HCEC 1CT (cell line): ENCODE measurements around the gene SLC22A15.
"Not testable (repeated sequence)": the region's sequence is repeated elsewhere in the genome, so short reads cannot be mapped to it uniquely, and the experiment has no call there.

ENCODE experiments used
- DNase-seq: peaks from one replicate; pipeline ENCODE4 v3.0.0-alpha.2; 2017

The SLC22A15 gene

GRCh38 chr1:116044071-116044470 is 67.8 kb downstream of the SLC22A15 start:
- DNase-seq, result no peak

- not testable (repeated sequence) for DNase-seq
Observed at GRCh38 chr1:116046933-116047332, 70.6 kb downstream of the SLC22A15 start.

- not testable (repeated sequence) for DNase-seq
Observed at GRCh38 chr1:116051896-116052295, 75.6 kb downstream of the SLC22A15 start.

GRCh38 chr1:116062201-116062600 is 85.9 kb downstream of the SLC22A15 start:
- DNase-seq, result no peak

- DNase-seq, result peak; percentile 67
Observed at GRCh38 chr1:116064616-116065015, 88.3 kb downstream of the SLC22A15 start.

- DNase-seq, result peak; percentile 87
Observed at GRCh38 chr1:116066868-116067565, 90.7 kb downstream of the SLC22A15 start.

- peak; percentile 95 for DNase-seq
Observed at GRCh38 chr1:116067566-116067890, 91.2 kb downstream of the SLC22A15 start.

GRCh38 chr1:116075575-116075974 is 99.3 kb downstream of the SLC22A15 start:
- no peak for DNase-seq

GRCh38 chr1:116075990-116076389 is 99.7 kb downstream of the SLC22A15 start:
- peak; percentile 61 for DNase-seq

- peak; percentile 28 for DNase-seq
Observed at GRCh38 chr1:116076831-116077230, 100.5 kb downstream of the SLC22A15 start.

- no peak for DNase-seq
Observed at GRCh38 chr1:116078699-116079223, 102.4 kb downstream of the SLC22A15 start.

GRCh38 chr1:116087628-116088027 is 111.3 kb downstream of the SLC22A15 start:
- DNase-seq, result no peak

GRCh38 chr1:116089870-116090269 is 113.6 kb downstream of the SLC22A15 start:
- DNase-seq, result no peak

GRCh38 chr1:116091083-116091482 is 114.8 kb downstream of the SLC22A15 start:
- DNase-seq, result no peak

- DNase-seq, result no peak
Observed at GRCh38 chr1:116092752-116093489, 116.6 kb downstream of the SLC22A15 start.

GRCh38 chr1:116095027-116095426 is 118.7 kb downstream of the SLC22A15 start:
- DNase-seq, result no peak

GRCh38 chr1:116096013-116096618 is 119.8 kb downstream of the SLC22A15 start:
- DNase-seq, result no peak

- DNase-seq, result no peak
Observed at GRCh38 chr1:116097626-116098025, 121.3 kb downstream of the SLC22A15 start.

- DNase-seq, result no peak
Observed at GRCh38 chr1:116099379-116099778, 123.1 kb downstream of the SLC22A15 start.

GRCh38 chr1:116099919-116100318 is 123.6 kb downstream of the SLC22A15 start:
- no peak for DNase-seq

GRCh38 chr1:116104667-116105066 is 128.4 kb downstream of the SLC22A15 start:
- DNase-seq, result no peak

GRCh38 chr1:116105996-116106395 is 129.7 kb downstream of the SLC22A15 start:
- no peak for DNase-seq

- no peak for DNase-seq
Observed at GRCh38 chr1:116106646-116107045, 130.3 kb downstream of the SLC22A15 start.

- DNase-seq, result no peak
Observed at GRCh38 chr1:116107371-116107770, 131.1 kb downstream of the SLC22A15 start.
